Endothelial cell of umbilical vein (primary cell): ENCODE data around the gene ARHGEF12. TPM values are rescaled to one million over a fixed set of nuclear protein-coding genes. Genes with fewer than 3 reads are reported as not detected.

Source experiments
- BruUV-seq: library from RNA; stranded (reverse); fragments of 400-500 nt; replicated peaks from 2 replicates; lab custom pipeline; 2021; lab: Mats Ljungman, UMichigan
- CTCF ChIA-PET: fragments of 300-600, 350-600 bp; sonication (Branson Sonifier 250); formaldehyde crosslinking; loops from one replicate; lab custom pipeline; 2021; ENCODE audit warnings: antibody characterized with exemption, inconsistent platforms; lab: Charles Lee
- POLR2A ChIA-PET: fragments of 300-600, 350-600 bp; sonication (Branson Sonifier 250); formaldehyde crosslinking; loops from one replicate; lab custom pipeline; 2021; ENCODE audit warnings: antibody characterized with exemption, inconsistent platforms; lab: Charles Lee
- DNase-seq: peaks from one replicate; pipeline ENCODE4 v3.0.0-alpha.2; 2011; ENCODE audit warnings: low read depth, low spot score
- FAIRE-seq: peaks from 2 replicates; lab custom pipeline; 2011; peaks lifted over from hg19 to GRCh38; lab: Jason Lieb, UNC
- H2AFZ ChIP-seq: 2 replicates; pipeline ENCODE4 v1.6.0; 2012; ENCODE audit warnings: low read depth, low read length, control low read depth, inconsistent platforms
- H3K27ac ChIP-seq: 2 replicates; pipeline ENCODE4 v1.5.1; 2011; ENCODE audit warnings: low read depth, mild to moderate bottlenecking, control low read depth, low read length, moderate library complexity; ENCODE audit not compliant: insufficient read depth
- H3K27me3 ChIP-seq, 2 experiments: 2 replicates each; pipeline versions ENCODE4 v1.6.0 to v1.6.1; 2011; ENCODE audit warnings: low read length in 2 of 2, mixed read lengths in 1 of 2; ENCODE audit not compliant: control insufficient read depth in 2 of 2, insufficient read depth in 2 of 2
- H3K36me3 ChIP-seq, 2 experiments: 2 replicates in 1 of 2; 3 replicates in 1 of 2; pipeline ENCODE4 v1.5.1; 2011; ENCODE audit warnings: low read length in 2 of 2, mild to moderate bottlenecking in 1 of 2, moderate library complexity in 1 of 2; ENCODE audit not compliant: control insufficient read depth in 2 of 2, insufficient read depth in 2 of 2; ENCODE audit errors: extremely low read depth in 1 of 2
- H3K4me1 ChIP-seq: 3 replicates; pipeline ENCODE4 v1.5.1; 2011; ENCODE audit warnings: mild to moderate bottlenecking, low read length; ENCODE audit not compliant: control insufficient read depth, insufficient read depth; ENCODE audit errors: extremely low read depth
- H3K4me2 ChIP-seq: 2 replicates; pipeline ENCODE4 v1.6.1; 2011; ENCODE audit warnings: low read length, control low read depth, mixed read lengths; ENCODE audit not compliant: insufficient read depth
- H3K4me3 ChIP-seq, 3 experiments: fragments of 200-600 bp in 1 of 3; sonication (generic), shearing (Covaris generic) in 1 of 3; replicated peaks in 1 of 3; 2 replicates each; pipeline ENCODE4 v1.5.1; 2011 to 2016; ENCODE audit warnings: control low read depth in 3 of 3, low read length in 3 of 3, mild to moderate bottlenecking in 2 of 3, inconsistent platforms in 1 of 3, low read depth in 1 of 3, moderate library complexity in 1 of 3; ENCODE audit not compliant: insufficient read depth in 1 of 3
- H3K79me2 ChIP-seq: 2 replicates; pipeline ENCODE4 v1.6.0; 2012; ENCODE audit warnings: low read length, inconsistent platforms; ENCODE audit not compliant: control insufficient read depth, insufficient read depth
- H3K9ac ChIP-seq: replicated peaks from 2 replicates; pipeline ENCODE3; 2011; ENCODE audit warnings: low read length, control low read depth; ENCODE audit not compliant: insufficient read depth; ENCODE audit errors: extremely low read depth
- H3K9me1 ChIP-seq: replicated peaks from 3 replicates; pipeline ENCODE4 v1.6.0; 2011; ENCODE audit warnings: mild to moderate bottlenecking, low read length; ENCODE audit not compliant: control insufficient read depth, insufficient read depth; ENCODE audit errors: extremely low read depth
- H3K9me3 ChIP-seq: replicated peaks from 2 replicates; pipeline ENCODE4 v1.5.1; 2012; ENCODE audit warnings: low read length, inconsistent platforms; ENCODE audit not compliant: control insufficient read depth, insufficient read depth
- H4K20me1 ChIP-seq: replicated peaks from 2 replicates; pipeline ENCODE3; 2011; ENCODE audit warnings: mild to moderate bottlenecking, low read length; ENCODE audit not compliant: control insufficient read depth, insufficient read depth; ENCODE audit errors: extremely low read depth
- GATA2 ChIP-seq: IDR thresholded peaks from 2 replicates; pipeline ENCODE4 v1.7.0; 2011; ENCODE audit warnings: low read depth, mild to moderate bottlenecking, moderate library complexity, mixed read lengths, low read length; ENCODE audit not compliant: insufficient read length, insufficient read depth
- MYC ChIP-seq: IDR thresholded peaks from one replicate; pipeline ENCODE4 v1.6.1; 2011; ENCODE audit warnings: mild to moderate bottlenecking, low read depth, low read length
- POLR2AphosphoS5 ChIP-seq: IDR thresholded peaks from 2 replicates; pipeline ENCODE4 v1.6.1; 2012; ENCODE audit warnings: low read depth, mild to moderate bottlenecking, control low read depth, low read length, moderate library complexity; ENCODE audit not compliant: insufficient read depth
- dilution Hi-C: fragments of 300-500 bp; cut with MboI; formaldehyde crosslinking; loops from one replicate; pipeline ENCODE4 v1.15.0; 2019; ENCODE audit warnings: low sequenced_read_pairs; ENCODE audit not compliant: extremely low pct_ligation_motif_present
- intact Hi-C: fragments of 100-400 bp; cut with micrococcal nuclease; formaldehyde crosslinking; loops from one replicate; pipeline ENCODE4 v1.10.0; 2022
- polyA plus RNA-seq, 4 experiments: library from polyadenylated mRNA; depleted of rRNA in 3 of 4; stranded (reverse) in 3 of 4; unstranded in 1 of 4; fragments of >200 nt; gene quantifications; 2 replicates each; pipeline versions ENCODE4 v1.2.1 to v1.2.3, GENCODE V29; 2011 to 2012; ENCODE audit warnings: missing spikeins in 1 of 4
- total RNA-seq: library from RNA; stranded (reverse); gene quantifications from 2 replicates; pipeline ENCODE4 v1.2.3, GENCODE V29; 2021
- TF ChIP-seq, protein P1 (sequence below), 2 donors: IDR thresholded peaks; 1 replicate in 1 of 2; 2 replicates in 1 of 2; pipeline ENCODE4 v1.5.1; 2011; ENCODE audit warnings: low read length in 2 of 2, mild to moderate bottlenecking in 2 of 2, moderate library complexity in 2 of 2, control low read depth in 1 of 2, inconsistent platforms in 1 of 2, low read depth in 1 of 2; ENCODE audit not compliant: insufficient read depth in 1 of 2; ENCODE audit errors: extremely low read depth in 1 of 2

ARHGEF12 gene
- total and polyA plus RNA-seq, 2 donors (not counting 3 experiments of a cell fraction or from before 2014, with no cell fraction given): 20.9 to 125 TPM

- no peaks in the 10 kb centered on the region for H3K9me3 ChIP-seq
- ChIA-PET CTCF (interaction anchor here (0.6 to 8.1 kb wide), 45 partner anchors 9 to 1997 kb away, joined by 3 to 289 read pairs (median 4); no protein-coding TSS in a partner anchor), POLR2A (no interaction called here)
- no peak within 1 kb of the TSS for H3K9ac ChIP-seq
- FAIRE-seq (peak; percentile 68), DNase-seq (peak; percentile 64)
- BruUV-seq: no TSS peak
- no peaks in the 10 kb centered on the region for H3K36me3 ChIP-seq
- no peak for TF ChIP-seq MYC
- TF ChIP-seq, protein P1, sequence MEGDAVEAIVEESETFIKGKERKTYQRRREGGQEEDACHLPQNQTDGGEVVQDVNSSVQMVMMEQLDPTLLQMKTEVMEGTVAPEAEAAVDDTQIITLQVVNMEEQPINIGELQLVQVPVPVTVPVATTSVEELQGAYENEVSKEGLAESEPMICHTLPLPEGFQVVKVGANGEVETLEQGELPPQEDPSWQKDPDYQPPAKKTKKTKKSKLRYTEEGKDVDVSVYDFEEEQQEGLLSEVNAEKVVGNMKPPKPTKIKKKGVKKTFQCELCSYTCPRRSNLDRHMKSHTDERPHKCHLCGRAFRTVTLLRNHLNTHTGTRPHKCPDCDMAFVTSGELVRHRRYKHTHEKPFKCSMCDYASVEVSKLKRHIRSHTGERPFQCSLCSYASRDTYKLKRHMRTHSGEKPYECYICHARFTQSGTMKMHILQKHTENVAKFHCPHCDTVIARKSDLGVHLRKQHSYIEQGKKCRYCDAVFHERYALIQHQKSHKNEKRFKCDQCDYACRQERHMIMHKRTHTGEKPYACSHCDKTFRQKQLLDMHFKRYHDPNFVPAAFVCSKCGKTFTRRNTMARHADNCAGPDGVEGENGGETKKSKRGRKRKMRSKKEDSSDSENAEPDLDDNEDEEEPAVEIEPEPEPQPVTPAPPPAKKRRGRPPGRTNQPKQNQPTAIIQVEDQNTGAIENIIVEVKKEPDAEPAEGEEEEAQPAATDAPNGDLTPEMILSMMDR (IDR thresholded peaks at IDR 0.05; ENCODE audit: extremely low read depth in 1 of 2, insufficient read depth in 1 of 2, low read depth in 1 of 2, low read length in 2 of 2): peak; percentile 89 to 94
- TF ChIP-seq GATA2: no peak
- peak; percentile 4 for TF ChIP-seq POLR2AphosphoS5
- H3K9me1 ChIP-seq: no peaks in the 10 kb centered on the region
- H3K79me2 ChIP-seq: no peaks in the 10 kb centered on the region
- H3K4me2 ChIP-seq: no peak within 1 kb of the TSS
- peaks cover 7 to 12% of the 10 kb centered on the region in 2 experiments for H3K27me3 ChIP-seq
- intact Hi-C loops (loop anchor here (1.0 to 5.0 kb wide), 11 partner anchors 55 to 683 kb away; no protein-coding TSS in a partner anchor), dilution Hi-C loops (no loop called here)
- H3K27ac ChIP-seq: no peak within 1 kb of the TSS
- H2AFZ ChIP-seq: peak within 1 kb of the TSS; percentile 57
- no peaks in the 10 kb centered on the region for H3K4me1 ChIP-seq
- peak within 1 kb of the TSS in 1 of 3 experiments; percentile 25 for H3K4me3 ChIP-seq
- no peaks in the 10 kb centered on the region for H4K20me1 ChIP-seq
Observed at GRCh38 chr11:120511116-120511819, 175.1 kb downstream of the ARHGEF12 start, which contains the start of gene GRIK4. Gene GRIK4, plus strand, starts transcription at chr11:120511748. Its CDS starts 148,571 bp downstream, at chr11:120660319.
